ENCODE data around the gene SCT.

DNA sequence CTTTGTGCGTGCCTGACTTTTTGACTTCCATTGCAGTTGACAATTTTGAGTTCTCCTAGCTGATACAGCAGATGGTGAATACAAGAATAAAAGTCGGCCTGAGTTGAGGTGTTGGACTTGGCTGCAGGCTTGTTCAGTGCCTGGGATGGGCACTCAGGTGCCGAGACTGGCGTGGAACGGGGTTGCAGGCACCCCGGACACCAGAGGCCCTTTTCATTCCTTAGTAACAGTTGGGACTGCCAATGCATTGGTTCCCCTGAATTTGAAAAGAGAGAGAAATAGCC, 49.4 kb downstream of the SCT start:
- TF ChIP-seq, protein P1, sequence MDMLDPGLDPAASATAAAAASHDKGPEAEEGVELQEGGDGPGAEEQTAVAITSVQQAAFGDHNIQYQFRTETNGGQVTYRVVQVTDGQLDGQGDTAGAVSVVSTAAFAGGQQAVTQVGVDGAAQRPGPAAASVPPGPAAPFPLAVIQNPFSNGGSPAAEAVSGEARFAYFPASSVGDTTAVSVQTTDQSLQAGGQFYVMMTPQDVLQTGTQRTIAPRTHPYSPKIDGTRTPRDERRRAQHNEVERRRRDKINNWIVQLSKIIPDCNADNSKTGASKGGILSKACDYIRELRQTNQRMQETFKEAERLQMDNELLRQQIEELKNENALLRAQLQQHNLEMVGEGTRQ (CRISPR knock-in tag; IDR thresholded peaks at IDR 0.05): no peak
- TF ChIP-seq, protein P2, sequence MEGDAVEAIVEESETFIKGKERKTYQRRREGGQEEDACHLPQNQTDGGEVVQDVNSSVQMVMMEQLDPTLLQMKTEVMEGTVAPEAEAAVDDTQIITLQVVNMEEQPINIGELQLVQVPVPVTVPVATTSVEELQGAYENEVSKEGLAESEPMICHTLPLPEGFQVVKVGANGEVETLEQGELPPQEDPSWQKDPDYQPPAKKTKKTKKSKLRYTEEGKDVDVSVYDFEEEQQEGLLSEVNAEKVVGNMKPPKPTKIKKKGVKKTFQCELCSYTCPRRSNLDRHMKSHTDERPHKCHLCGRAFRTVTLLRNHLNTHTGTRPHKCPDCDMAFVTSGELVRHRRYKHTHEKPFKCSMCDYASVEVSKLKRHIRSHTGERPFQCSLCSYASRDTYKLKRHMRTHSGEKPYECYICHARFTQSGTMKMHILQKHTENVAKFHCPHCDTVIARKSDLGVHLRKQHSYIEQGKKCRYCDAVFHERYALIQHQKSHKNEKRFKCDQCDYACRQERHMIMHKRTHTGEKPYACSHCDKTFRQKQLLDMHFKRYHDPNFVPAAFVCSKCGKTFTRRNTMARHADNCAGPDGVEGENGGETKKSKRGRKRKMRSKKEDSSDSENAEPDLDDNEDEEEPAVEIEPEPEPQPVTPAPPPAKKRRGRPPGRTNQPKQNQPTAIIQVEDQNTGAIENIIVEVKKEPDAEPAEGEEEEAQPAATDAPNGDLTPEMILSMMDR (IDR thresholded peaks at IDR 0.05): no peak
- TF ChIP-seq CREM (CRISPR knock-in tag; IDR thresholded peaks at IDR 0.05): no peak
- TF ChIP-seq GRHL2 (CRISPR knock-in tag; IDR thresholded peaks at IDR 0.05; ENCODE audit: insufficient replicate concordance, severe bottlenecking): no peak
- TF ChIP-seq FOXK1 (CRISPR knock-in tag; IDR thresholded peaks at IDR 0.05): no peak
- TF ChIP-seq, protein P3, sequence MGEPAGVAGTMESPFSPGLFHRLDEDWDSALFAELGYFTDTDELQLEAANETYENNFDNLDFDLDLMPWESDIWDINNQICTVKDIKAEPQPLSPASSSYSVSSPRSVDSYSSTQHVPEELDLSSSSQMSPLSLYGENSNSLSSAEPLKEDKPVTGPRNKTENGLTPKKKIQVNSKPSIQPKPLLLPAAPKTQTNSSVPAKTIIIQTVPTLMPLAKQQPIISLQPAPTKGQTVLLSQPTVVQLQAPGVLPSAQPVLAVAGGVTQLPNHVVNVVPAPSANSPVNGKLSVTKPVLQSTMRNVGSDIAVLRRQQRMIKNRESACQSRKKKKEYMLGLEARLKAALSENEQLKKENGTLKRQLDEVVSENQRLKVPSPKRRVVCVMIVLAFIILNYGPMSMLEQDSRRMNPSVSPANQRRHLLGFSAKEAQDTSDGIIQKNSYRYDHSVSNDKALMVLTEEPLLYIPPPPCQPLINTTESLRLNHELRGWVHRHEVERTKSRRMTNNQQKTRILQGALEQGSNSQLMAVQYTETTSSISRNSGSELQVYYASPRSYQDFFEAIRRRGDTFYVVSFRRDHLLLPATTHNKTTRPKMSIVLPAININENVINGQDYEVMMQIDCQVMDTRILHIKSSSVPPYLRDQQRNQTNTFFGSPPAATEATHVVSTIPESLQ (CRISPR knock-in tag; IDR thresholded peaks at IDR 0.05): no peak
- TF ChIP-seq ZNF121 (CRISPR knock-in tag; IDR thresholded peaks at IDR 0.05): no peak
- TF ChIP-seq NR1H2 (CRISPR knock-in tag; IDR thresholded peaks at IDR 0.05): no peak
- TF ChIP-seq, protein P4, sequence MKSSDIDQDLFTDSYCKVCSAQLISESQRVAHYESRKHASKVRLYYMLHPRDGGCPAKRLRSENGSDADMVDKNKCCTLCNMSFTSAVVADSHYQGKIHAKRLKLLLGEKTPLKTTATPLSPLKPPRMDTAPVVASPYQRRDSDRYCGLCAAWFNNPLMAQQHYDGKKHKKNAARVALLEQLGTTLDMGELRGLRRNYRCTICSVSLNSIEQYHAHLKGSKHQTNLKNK (CRISPR knock-in tag; IDR thresholded peaks at IDR 0.05): no peak
- TF ChIP-seq, protein P5, sequence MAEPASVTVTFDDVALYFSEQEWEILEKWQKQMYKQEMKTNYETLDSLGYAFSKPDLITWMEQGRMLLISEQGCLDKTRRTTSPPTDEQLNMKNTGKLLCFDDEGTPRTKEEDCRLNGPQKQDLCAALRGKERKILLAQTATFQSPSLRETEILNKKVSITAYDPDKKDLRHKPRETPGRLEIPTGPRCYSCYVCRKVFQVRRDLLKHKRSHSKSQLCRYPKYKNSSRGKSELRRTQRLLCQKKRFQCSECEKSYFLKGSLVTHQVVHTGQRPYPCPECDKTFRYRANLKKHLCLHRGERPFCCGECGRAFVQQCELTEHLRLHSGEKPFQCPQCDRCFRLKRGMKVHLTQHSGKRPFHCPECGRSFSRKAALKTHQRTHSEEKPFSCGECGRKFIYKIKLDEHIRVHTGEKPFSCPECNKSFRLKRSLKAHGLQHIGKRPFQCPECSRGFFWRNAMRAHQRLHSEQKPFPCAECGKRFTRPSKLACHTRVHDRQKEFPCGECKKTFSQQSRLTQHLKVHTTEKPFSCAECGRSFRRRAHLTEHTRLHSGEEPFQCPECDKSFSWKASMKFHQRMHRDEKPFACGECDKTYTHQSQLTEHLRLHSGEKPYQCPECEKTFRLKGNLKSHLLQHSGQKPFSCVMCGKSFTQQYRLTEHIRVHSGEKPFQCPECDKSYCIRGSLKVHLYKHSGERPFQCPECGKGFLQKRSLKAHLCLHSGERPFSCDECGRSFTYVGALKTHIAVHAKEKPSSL (CRISPR knock-in tag; conservative IDR thresholded peaks at IDR 0.05): no peak
- TF ChIP-seq GABPB1 (CRISPR knock-in tag; IDR thresholded peaks at IDR 0.05): no peak

All from WTC11 (cell line).